ENCODE data around the gene IL1RAPL2. TPM values are rescaled to one million over a fixed set of nuclear protein-coding genes. Genes with fewer than 3 reads are reported as not detected.

Gene IL1RAPL2
- total RNA-seq, 1 donor from 2014 or later, result not detected

DNA sequence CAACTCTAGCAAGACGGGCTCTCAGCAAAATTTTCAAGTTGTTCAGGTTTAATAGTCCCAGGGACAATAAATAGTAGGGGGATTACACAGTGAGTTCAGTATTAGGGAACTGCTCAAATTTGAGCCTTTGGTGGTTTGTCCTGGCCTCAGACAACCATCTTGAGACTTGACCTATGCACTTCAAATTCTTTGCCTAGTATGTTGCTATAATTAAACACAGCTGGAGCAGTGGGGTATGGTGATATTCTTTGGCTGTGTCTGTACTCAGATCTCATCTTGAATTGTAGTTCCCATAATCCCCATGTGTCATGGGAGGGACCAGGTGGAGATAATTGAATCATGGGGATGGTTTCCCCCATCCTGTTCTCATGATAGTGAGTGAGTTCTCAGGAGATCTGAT, 697.8 kb downstream of the IL1RAPL2 start:
- Histone ChIP-seq H3K36me3 (no peaks in the 10 kb centered on the region), H3K9me3 (ENCODE audit: low read depth) (no peaks in the 10 kb centered on the region), H3K79me2 (ENCODE audit: low read depth) (no peaks in the 10 kb centered on the region), H3K4me1 (no peaks in the 10 kb centered on the region), H3K4me2 (no peak overlapping the region), H3F3A (ENCODE audit: low read depth) (no peaks in the 10 kb centered on the region), H3K4me3 (no peak overlapping the region), H3K27ac (no peak overlapping the region), H3K27me3 (no peaks in the 10 kb centered on the region), H3K9ac (no peak overlapping the region), H2AFZ (replicated peaks) (no peak overlapping the region), H4K20me1 (ENCODE audit: low read depth) (no peaks in the 10 kb centered on the region)
- TF ChIP-seq EZH2phosphoT487 (IDR thresholded peaks at IDR 0.05) (no peak), EZH2 (IDR thresholded peaks at IDR 0.05) (no peak)
- TF ChIP-seq, protein P1, sequence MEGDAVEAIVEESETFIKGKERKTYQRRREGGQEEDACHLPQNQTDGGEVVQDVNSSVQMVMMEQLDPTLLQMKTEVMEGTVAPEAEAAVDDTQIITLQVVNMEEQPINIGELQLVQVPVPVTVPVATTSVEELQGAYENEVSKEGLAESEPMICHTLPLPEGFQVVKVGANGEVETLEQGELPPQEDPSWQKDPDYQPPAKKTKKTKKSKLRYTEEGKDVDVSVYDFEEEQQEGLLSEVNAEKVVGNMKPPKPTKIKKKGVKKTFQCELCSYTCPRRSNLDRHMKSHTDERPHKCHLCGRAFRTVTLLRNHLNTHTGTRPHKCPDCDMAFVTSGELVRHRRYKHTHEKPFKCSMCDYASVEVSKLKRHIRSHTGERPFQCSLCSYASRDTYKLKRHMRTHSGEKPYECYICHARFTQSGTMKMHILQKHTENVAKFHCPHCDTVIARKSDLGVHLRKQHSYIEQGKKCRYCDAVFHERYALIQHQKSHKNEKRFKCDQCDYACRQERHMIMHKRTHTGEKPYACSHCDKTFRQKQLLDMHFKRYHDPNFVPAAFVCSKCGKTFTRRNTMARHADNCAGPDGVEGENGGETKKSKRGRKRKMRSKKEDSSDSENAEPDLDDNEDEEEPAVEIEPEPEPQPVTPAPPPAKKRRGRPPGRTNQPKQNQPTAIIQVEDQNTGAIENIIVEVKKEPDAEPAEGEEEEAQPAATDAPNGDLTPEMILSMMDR (IDR thresholded peaks at IDR 0.05), result no peak
- H3K27ac Mint-ChIP-seq, result peak overlapping the region; percentile 7
- no peaks in the 10 kb centered on the region for H3K27me3 Mint-ChIP-seq (ENCODE audit: insufficient read depth, low read depth)
- no peak overlapping the region for H3K4me3 Mint-ChIP-seq
- H3K4me1 Mint-ChIP-seq, result peaks cover 12% of the 10 kb centered on the region
- H3K9me3 Mint-ChIP-seq, result peaks cover 3% of the 10 kb centered on the region
- H3K36me3 Mint-ChIP-seq, result no peaks in the 10 kb centered on the region
- no peak for DNase-seq (ENCODE audit: low spot score)

DNA sequence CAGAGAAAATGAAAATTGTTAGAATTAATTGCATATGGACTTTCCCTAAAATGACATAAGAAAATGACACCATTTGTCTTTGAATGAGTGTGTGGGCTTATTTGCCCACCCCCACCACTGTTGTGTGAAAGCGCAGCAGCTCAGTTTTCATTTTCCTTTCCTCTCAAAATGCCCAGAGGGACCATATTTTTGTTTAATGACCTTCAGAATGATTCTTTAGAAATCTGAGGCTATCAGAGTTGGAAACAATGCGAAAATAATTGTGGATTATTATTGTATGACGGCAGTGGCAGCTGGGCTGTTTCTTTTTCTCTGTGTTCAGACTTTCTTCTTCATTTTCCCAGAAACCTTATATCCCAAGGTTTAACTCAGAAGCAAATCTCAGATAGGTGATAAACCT, 699.1 kb downstream of the IL1RAPL2 start:
- no peaks in the 10 kb centered on the region for H3K36me3 Mint-ChIP-seq
- Histone ChIP-seq H3K4me3 (no peak overlapping the region), H3K36me3 (no peaks in the 10 kb centered on the region), H3K9ac (no peak overlapping the region), H3K4me2 (no peak overlapping the region), H3K9me3 (ENCODE audit: low read depth) (no peaks in the 10 kb centered on the region), H3K4me1 (no peaks in the 10 kb centered on the region), H4K20me1 (ENCODE audit: low read depth) (no peaks in the 10 kb centered on the region), H3K27ac (no peak overlapping the region), H3F3A (ENCODE audit: low read depth) (no peaks in the 10 kb centered on the region), H3K79me2 (ENCODE audit: low read depth) (no peaks in the 10 kb centered on the region), H2AFZ (replicated peaks) (no peak overlapping the region), H3K27me3 (no peaks in the 10 kb centered on the region)
- peaks cover 3% of the 10 kb centered on the region for H3K9me3 Mint-ChIP-seq
- H3K27me3 Mint-ChIP-seq (ENCODE audit: insufficient read depth, low read depth), result no peaks in the 10 kb centered on the region
- TF ChIP-seq EZH2 (IDR thresholded peaks at IDR 0.05) (no peak), EZH2phosphoT487 (IDR thresholded peaks at IDR 0.05) (no peak)
- TF ChIP-seq, protein P1 (IDR thresholded peaks at IDR 0.05), result no peak
- no peak for DNase-seq (ENCODE audit: low spot score)
- no peak overlapping the region for H3K4me3 Mint-ChIP-seq
- H3K4me1 Mint-ChIP-seq, result peaks cover 12% of the 10 kb centered on the region
- H3K27ac Mint-ChIP-seq, result no peak overlapping the region

DNA sequence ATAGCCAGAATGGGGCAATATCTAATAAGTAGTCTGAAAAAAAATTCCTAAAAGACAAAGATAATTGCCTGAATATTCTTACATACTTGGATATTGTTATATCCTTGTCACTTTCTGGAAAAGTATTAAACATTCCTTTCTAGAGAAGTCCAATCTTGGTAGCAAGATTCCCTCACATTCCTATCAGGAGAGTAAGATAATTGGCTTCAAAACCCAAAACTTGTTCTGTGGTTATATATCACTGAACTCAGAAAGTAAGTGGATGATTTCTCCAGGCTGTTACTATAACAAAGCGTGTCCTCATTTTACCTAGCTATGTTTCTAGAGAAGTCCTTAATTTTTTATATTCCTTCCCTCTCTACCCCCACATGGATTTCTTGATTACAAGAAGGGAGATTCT, 700.5 kb downstream of the IL1RAPL2 start:
- H3K79me2 ChIP-seq (ENCODE audit: low read depth), result no peaks in the 10 kb centered on the region
- no peaks in the 10 kb centered on the region for H3K27me3 ChIP-seq
- no peaks in the 10 kb centered on the region for H3K9me3 ChIP-seq (ENCODE audit: low read depth)
- H3K4me3 ChIP-seq, result no peak overlapping the region
- H3F3A ChIP-seq (ENCODE audit: low read depth), result no peaks in the 10 kb centered on the region
- H3K4me1 Mint-ChIP-seq, result peaks cover 12% of the 10 kb centered on the region
- no peak for DNase-seq (ENCODE audit: low spot score)
- H3K27ac ChIP-seq, result no peak overlapping the region
- H2AFZ ChIP-seq (replicated peaks), result no peak overlapping the region
- no peaks in the 10 kb centered on the region for H3K36me3 ChIP-seq
- TF ChIP-seq EZH2 (IDR thresholded peaks at IDR 0.05) (no peak), EZH2phosphoT487 (IDR thresholded peaks at IDR 0.05) (no peak)
- TF ChIP-seq, protein P1 (IDR thresholded peaks at IDR 0.05), result no peak
- no peaks in the 10 kb centered on the region for H3K27me3 Mint-ChIP-seq (ENCODE audit: insufficient read depth, low read depth)
- H3K9me3 Mint-ChIP-seq, result peaks cover 1% of the 10 kb centered on the region
- H3K36me3 Mint-ChIP-seq, result no peaks in the 10 kb centered on the region
- H3K4me3 Mint-ChIP-seq, result no peak overlapping the region
- H3K27ac Mint-ChIP-seq, result no peak overlapping the region
- no peaks in the 10 kb centered on the region for H4K20me1 ChIP-seq (ENCODE audit: low read depth)
- H3K4me1 ChIP-seq, result no peaks in the 10 kb centered on the region
- H3K9ac ChIP-seq, result no peak overlapping the region
- no peak overlapping the region for H3K4me2 ChIP-seq

Data from neural progenitor cell (in vitro differentiated cells).